H1 (cell line): ENCODE measurements around the gene RPTOR.

Source experiments
- ASH2L ChIP-seq: fragments of 200-600, 300-600 bp; sonication (generic); IDR thresholded peaks from one replicate; pipeline ENCODE4 v1.7.1; 2017; ENCODE audit warnings: low read length
- ATF2 ChIP-seq: IDR thresholded peaks from 2 replicates; pipeline ENCODE4 v1.6.1; 2012; ENCODE audit warnings: low read length, inconsistent platforms
- BRCA1 ChIP-seq: IDR thresholded peaks from 2 replicates; pipeline ENCODE4 v1.6.1; 2012; ENCODE audit warnings: low read depth, low read length, improper control_type of control experiment
- CREB1 ChIP-seq: IDR thresholded peaks from 2 replicates; pipeline ENCODE4 v1.6.1; 2012; ENCODE audit warnings: inconsistent platforms
- KDM1A ChIP-seq: fragments of 200-600, 300-600 bp; sonication (generic); IDR thresholded peaks from 2 replicates; pipeline ENCODE4 v1.7.1; 2016; ENCODE audit warnings: mild to moderate bottlenecking, low read length, borderline replicate concordance
- PHF8 ChIP-seq: fragments of 200-600 bp; sonication (generic); conservative IDR thresholded peaks from 2 replicates; pipeline ENCODE4 v1.7.1; 2012; ENCODE audit warnings: low read depth, mild to moderate bottlenecking, inconsistent platforms, low read length, moderate library complexity
- POLR2A ChIP-seq, 2 experiments: IDR thresholded peaks; 1 replicate in 1 of 2; 2 replicates in 1 of 2; pipeline ENCODE4 v1.6.1; 2011; ENCODE audit warnings: low read depth in 2 of 2, low read length in 2 of 2, mild to moderate bottlenecking in 2 of 2; ENCODE audit errors: control extremely low read depth in 1 of 2
- RAD21 ChIP-seq, 2 experiments: IDR thresholded peaks in 1 of 2; conservative IDR thresholded peaks in 1 of 2; 2 replicates each; pipeline ENCODE4 v1.6.1; 2011; ENCODE audit warnings: low read depth in 2 of 2, low read length in 2 of 2, improper control_type of control experiment in 1 of 2, inconsistent platforms in 1 of 2, mild to moderate bottlenecking in 1 of 2, moderate library complexity in 1 of 2
- SP1 ChIP-seq: IDR thresholded peaks from 2 replicates; pipeline ENCODE4 v1.6.1; 2011; ENCODE audit warnings: low read depth, low read length
- TAF1 ChIP-seq: IDR thresholded peaks from 2 replicates; pipeline ENCODE4 v1.6.1; 2011; ENCODE audit warnings: mild to moderate bottlenecking, low read depth, low read length
- ZNF274 ChIP-seq: IDR thresholded peaks from 2 replicates; pipeline ENCODE4 v1.7.0; 2012; ENCODE audit warnings: low read length, borderline replicate concordance; ENCODE audit errors: extremely low read depth
- TF ChIP-seq, protein P1 (sequence below), 3 experiments: IDR thresholded peaks; 1 replicate in 2 of 3; 2 replicates in 1 of 3; pipeline versions ENCODE4 v1.5.1 to v1.6.1; 2011; ENCODE audit warnings: low read length in 3 of 3, mild to moderate bottlenecking in 3 of 3, inconsistent platforms in 2 of 3, low read depth in 1 of 3, moderate library complexity in 1 of 3; ENCODE audit not compliant: insufficient read depth in 1 of 3; ENCODE audit errors: control extremely low read depth in 1 of 3
- TF ChIP-seq, protein P2 (sequence below): IDR thresholded peaks from 2 replicates; pipeline ENCODE4 v1.6.1; 2012; ENCODE audit warnings: inconsistent platforms
- TF ChIP-seq, protein P3 (sequence below): IDR thresholded peaks from 2 replicates; pipeline ENCODE4 v1.6.1; 2011; ENCODE audit warnings: low read depth, mild to moderate bottlenecking, low read length; ENCODE audit not compliant: insufficient read depth

- no peak for TF ChIP-seq TAF1
- no peak for TF ChIP-seq SP1
- no peak for TF ChIP-seq ATF2
- TF ChIP-seq BRCA1, result no peak
- TF ChIP-seq, protein P1, sequence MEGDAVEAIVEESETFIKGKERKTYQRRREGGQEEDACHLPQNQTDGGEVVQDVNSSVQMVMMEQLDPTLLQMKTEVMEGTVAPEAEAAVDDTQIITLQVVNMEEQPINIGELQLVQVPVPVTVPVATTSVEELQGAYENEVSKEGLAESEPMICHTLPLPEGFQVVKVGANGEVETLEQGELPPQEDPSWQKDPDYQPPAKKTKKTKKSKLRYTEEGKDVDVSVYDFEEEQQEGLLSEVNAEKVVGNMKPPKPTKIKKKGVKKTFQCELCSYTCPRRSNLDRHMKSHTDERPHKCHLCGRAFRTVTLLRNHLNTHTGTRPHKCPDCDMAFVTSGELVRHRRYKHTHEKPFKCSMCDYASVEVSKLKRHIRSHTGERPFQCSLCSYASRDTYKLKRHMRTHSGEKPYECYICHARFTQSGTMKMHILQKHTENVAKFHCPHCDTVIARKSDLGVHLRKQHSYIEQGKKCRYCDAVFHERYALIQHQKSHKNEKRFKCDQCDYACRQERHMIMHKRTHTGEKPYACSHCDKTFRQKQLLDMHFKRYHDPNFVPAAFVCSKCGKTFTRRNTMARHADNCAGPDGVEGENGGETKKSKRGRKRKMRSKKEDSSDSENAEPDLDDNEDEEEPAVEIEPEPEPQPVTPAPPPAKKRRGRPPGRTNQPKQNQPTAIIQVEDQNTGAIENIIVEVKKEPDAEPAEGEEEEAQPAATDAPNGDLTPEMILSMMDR (IDR thresholded peaks at IDR 0.05; ENCODE audit: control extremely low read depth in 1 of 3, insufficient read depth in 1 of 3, low read depth in 1 of 3, low read length in 3 of 3), result no peak
- TF ChIP-seq, protein P2, sequence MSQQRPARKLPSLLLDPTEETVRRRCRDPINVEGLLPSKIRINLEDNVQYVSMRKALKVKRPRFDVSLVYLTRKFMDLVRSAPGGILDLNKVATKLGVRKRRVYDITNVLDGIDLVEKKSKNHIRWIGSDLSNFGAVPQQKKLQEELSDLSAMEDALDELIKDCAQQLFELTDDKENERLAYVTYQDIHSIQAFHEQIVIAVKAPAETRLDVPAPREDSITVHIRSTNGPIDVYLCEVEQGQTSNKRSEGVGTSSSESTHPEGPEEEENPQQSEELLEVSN, result no peak
- no peak for TF ChIP-seq ASH2L
- no peak for TF ChIP-seq RAD21 (IDR thresholded peaks at IDR 0.05 in 1 of 2, conservative IDR thresholded peaks at IDR 0.05 in 1 of 2; ENCODE audit: low read depth in 2 of 2, low read length in 2 of 2)
- no peak for TF ChIP-seq ZNF274
- TF ChIP-seq PHF8, result no peak
- TF ChIP-seq, protein P3, sequence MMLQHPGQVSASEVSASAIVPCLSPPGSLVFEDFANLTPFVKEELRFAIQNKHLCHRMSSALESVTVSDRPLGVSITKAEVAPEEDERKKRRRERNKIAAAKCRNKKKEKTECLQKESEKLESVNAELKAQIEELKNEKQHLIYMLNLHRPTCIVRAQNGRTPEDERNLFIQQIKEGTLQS, result no peak
- no peak for TF ChIP-seq POLR2A (IDR thresholded peaks at IDR 0.05; ENCODE audit: control extremely low read depth in 1 of 2, low read depth in 2 of 2, low read length in 2 of 2)
- no peak for TF ChIP-seq KDM1A
- no peak for TF ChIP-seq CREB1
Observed at GRCh38 chr17:80821546-80821945, 276.9 kb downstream of the RPTOR start.
